Endothelial cell of umbilical vein (primary cell): ENCODE measurements around the gene PGAP1.

Source experiments
- CTCF ChIP-seq, 2 donors: IDR thresholded peaks; 1 replicate in 1 of 2; 2 replicates in 1 of 2; pipeline ENCODE4 v1.5.1; 2011; ENCODE audit warnings: low read length in 2 of 2, mild to moderate bottlenecking in 2 of 2, moderate library complexity in 2 of 2, control low read depth in 1 of 2, inconsistent platforms in 1 of 2, low read depth in 1 of 2; ENCODE audit not compliant: insufficient read depth in 1 of 2; ENCODE audit errors: extremely low read depth in 1 of 2
- EZH2 ChIP-seq: IDR thresholded peaks from 2 replicates; pipeline ENCODE4 v1.6.1; 2012; ENCODE audit warnings: borderline replicate concordance, low read depth, mild to moderate bottlenecking, moderate library complexity, low read length, inconsistent platforms; ENCODE audit not compliant: severe bottlenecking
- POLR2A ChIP-seq: IDR thresholded peaks from 2 replicates; pipeline ENCODE4 v1.6.1; 2012; ENCODE audit warnings: low read depth, mild to moderate bottlenecking, control low read depth, low read length
- POLR2AphosphoS5 ChIP-seq: IDR thresholded peaks from 2 replicates; pipeline ENCODE4 v1.6.1; 2012; ENCODE audit warnings: low read depth, mild to moderate bottlenecking, control low read depth, low read length, moderate library complexity; ENCODE audit not compliant: insufficient read depth

DNA sequence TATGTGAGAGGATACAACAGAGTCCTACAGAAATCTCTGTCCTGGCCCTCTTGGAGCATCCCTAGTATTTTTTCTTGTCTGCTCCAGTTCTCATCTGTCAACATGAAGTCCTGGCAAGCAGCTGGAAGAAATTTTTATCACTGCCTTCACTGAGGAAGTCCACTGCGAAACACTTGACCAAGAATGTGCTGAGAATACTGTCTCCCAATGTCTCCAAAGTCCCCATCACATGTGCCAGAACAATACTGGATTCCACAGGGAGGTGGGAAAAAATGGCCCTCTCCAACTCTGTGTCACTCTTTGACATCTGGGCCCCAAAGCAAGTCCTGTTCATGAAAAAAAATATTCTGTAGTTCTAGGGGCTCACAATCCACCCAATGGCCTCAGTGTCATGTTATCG lies 32.8 kb upstream of the PGAP1 start:
- TF ChIP-seq CTCF (IDR thresholded peaks at IDR 0.05; ENCODE audit: extremely low read depth in 1 of 2, insufficient read depth in 1 of 2, low read depth in 1 of 2, low read length in 2 of 2) = no peak
- TF ChIP-seq POLR2A = no peak
- TF ChIP-seq EZH2 = no peak
- no peak for TF ChIP-seq POLR2AphosphoS5
